NCI-H82 (cell line): ENCODE results near the gene IL20RA.
"Not testable (repeated sequence)": the region's sequence is repeated elsewhere in the genome, so short reads cannot be mapped to it uniquely, and the experiment has no call there.

ENCODE experiments used
- DNase-seq: peaks from one replicate; lab custom pipeline; 2025; lab: John Stamatoyannopoulos, UW

IL20RA gene

DNA sequence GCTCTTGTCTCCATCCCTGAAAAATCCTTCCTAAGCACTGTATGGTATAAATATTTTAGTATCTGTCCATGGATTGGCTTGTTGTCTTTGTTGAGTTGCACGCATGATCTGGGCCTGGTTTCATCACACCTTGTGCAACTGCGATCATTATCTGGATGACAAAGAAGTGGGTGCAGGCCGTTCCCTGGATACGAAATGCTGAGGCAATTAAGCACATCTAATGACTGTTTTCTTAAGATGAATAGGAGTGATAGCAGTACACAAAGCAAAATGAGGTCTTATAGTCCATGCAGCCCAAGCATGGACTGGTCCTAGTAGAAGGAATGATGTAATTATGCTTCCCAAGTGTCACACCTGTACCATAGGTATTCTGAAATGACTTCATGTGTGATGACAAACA is 74.8 kb downstream of the IL20RA start:
- no peak for DNase-seq

DNA sequence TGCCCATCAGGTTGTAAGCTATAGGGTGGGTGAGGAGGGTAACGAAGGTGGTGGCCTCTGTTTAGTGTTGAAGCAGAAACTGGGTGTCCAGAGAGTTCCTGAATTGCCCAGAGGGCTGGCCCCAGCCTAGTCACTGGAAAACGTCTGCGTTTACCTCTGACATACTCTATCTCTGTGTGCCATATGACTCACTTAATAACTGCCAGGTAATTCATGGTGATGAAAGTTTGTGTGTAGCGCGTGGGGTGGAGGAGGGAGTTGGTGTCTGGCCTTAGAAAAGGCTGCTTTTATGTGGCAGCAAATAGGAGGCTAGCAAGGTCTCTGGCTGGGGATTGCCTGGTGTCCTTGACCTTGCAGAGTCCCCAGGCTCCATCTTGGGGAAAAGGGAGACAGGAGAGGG is 75.3 kb downstream of the IL20RA start:
- DNase-seq, result no peak

DNA sequence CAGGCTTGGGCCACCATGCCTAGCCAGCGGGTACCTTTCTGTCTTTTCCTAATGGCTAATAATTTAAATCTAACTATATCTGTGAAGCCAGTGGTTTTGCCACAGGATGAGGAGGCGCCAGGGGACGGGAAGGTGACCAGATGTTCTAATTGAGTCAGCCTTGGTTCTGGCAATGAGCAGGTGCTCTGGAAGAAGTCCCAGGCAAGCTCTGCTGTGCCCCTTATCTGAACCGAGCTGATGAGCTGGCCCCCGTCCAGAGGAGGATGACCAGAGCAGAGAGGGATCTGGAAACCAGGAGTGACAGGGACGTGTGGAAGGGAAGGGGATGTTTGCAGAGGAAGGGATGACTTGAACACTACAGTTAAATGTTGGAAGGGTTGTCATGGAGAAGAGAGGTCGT is 75.9 kb downstream of the IL20RA start:
- DNase-seq, result no peak

DNA sequence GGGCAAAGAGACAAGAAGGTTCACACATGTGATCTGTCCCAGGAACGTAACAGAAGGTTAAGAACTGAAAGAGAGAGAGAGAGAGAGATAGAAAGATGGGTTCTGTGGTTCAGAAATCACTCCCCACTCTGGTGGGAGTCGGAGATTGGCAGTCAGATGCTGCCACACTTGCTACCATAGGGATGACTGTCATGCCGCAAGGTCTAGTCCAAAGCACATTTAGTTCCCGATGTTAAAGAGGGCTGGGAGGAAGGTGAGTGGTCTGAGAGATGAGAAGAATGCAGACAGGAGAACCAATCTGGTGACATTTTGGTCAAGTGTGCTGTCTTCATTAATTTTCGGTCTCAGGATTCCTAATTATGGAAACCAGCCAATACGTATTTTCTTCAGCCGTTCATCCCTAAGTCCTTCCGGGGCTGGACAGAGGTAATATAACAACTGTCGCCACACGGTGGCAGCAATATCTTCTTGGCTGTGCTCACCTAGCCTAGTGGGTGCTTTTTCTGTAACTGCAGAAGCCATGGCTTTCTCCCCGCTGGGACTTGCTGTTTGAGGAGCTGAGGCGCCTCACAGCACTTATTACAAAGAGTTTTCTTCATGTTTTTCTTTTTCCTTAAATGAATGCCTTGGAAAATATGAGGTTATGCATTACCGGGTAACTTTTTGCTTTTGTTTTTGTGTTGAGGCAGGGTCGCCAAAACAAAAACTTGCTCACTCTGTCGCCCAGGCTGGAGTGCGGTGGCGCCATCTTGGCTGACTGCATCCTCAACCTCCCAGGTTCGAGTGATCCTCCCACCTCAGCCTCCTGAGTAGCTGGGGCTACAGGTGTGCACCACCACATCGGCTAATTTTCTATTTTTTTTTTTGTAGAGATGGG is 76.7 kb downstream of the IL20RA start:
- DNase-seq, result peak; percentile 88

DNA sequence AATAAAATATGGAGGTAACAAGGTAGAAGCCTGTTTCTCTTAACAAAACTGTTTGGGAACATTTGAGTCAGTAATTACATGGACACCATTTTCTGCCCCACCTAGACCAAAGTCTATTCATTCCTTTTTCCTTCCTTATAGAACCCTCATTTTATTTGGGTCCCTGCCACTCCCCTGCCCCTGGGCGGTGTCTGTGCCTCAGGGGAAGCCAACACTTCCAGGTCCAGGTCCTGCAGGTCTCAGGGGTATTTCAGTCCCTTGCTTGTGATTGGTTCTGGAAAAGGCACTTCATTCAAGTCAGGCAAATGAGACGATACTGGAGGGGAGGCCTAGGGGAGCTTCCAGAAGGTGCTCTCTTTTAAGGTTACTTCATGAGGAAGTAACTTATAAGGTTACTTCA is 80.4 kb downstream of the IL20RA start:
- DNase-seq, result no peak

DNA sequence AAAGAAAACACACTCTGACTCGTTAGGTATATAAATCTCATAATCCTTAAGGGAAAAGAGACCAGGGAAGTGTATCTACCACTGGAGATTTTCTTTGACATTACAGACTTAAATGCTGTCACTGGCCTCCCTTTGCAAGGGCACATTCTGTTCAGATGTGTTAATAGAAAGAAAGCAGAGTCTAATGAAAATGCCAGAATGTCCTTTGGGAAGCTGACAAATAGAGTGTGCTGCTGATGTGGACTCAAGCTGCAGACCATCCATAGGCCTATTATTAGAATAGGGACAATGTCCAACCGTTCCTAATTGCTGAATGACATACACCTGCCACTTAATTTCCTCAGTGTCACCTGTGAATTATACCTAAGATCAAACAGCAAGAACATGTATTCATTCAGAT is 81.5 kb downstream of the IL20RA start:
- DNase-seq, result no peak

DNA sequence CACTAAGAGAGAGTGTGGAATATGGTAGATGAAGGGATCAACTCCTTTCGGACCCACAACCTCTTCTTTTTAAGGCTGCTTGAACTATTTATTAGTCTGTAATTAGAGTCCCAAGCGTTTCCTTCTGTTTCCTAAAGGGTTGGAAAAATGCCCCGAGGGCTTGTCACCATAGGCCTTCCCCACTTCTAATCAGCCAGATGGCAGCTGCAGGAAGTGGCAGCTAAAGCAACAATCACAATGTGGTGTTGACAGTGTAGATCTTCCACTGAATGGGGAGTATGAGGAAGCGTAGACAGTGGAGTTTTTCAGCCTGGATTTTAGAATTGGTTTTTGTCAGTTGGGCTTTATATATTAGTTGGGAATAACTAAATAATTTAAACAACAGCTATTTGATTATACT is 82.1 kb downstream of the IL20RA start:
- DNase-seq, result peak; percentile 79

DNA sequence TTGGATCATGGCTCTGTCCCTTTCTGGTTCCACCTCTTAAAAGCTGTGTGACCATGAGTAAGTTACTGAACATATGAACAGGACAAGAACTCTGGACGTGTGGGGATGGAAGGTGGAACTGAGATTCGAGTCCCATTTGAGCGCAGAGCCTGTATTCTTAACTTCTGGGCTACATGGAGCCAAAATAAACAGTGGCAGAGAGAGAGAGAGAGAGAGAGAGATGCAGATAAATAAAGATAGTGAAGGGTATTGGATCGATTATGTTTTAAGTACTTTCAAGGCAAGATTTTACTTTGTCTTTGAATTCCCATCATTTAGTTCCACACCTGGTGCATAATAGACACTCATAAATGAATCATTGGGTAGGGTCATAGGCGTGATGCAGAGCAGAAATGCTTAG is 82.9 kb downstream of the IL20RA start:
- DNase-seq, result no peak

DNA sequence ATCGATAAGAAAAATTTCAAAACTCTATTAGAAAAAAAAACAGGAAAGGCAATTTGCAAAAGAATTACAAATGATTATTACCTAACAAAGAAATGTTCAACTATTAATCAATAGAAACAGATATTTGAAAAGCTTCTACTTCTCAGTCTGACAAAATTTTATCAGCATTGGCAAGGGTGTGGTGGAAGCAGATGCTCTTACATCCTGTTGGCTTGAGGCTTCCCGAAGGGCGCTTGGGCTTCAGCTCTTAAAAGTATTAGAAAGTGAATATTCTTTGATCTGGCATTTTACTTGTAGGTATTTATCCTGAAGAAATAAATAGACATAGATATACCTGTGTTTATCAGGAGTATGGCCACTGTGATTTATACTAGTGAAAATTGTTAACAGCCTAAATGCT is 84.0 kb downstream of the IL20RA start:
- DNase-seq, result no peak

DNA sequence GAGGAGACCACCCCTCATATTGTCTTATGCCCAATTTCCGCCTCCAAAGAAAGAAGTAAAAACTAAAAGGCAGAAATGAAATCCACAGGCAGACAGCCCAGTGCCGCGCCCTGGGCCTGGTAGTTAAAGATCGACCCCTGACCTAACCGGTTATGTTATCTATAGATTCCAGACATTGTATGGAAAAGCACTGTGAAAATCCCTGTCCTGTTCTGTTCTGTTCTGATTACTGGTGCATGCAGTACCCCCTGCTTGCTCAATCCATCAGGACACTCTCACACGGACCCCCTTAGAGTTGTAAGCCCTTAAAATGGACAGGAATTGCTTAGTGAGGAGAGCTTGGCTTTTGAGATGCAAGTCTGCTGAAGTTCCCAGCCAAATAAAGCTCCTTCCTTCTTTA is 84.8 kb downstream of the IL20RA start:
- not testable (repeated sequence) for DNase-seq

DNA sequence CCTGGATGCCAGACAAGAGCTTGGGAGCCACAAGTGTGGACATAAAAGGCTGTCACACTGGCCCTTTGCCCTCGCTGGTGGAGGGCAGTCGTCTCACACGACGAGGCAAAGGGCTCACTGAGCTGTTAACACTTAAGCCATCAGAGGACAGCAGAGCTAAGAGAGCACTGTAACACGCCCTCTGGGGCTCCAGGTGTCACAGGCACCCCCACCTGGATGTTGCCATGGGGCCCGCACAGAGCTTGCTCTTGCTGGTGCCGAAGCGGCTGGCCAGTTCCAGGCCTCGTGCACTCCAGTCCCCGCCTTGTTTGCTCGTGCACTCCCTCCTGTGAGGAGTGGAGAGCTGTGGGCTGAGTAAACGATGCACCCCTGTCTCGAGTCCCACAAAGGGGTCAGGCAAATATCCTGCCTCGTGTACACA is 85.3 kb downstream of the IL20RA start:
- peak; percentile 11 for DNase-seq

DNA sequence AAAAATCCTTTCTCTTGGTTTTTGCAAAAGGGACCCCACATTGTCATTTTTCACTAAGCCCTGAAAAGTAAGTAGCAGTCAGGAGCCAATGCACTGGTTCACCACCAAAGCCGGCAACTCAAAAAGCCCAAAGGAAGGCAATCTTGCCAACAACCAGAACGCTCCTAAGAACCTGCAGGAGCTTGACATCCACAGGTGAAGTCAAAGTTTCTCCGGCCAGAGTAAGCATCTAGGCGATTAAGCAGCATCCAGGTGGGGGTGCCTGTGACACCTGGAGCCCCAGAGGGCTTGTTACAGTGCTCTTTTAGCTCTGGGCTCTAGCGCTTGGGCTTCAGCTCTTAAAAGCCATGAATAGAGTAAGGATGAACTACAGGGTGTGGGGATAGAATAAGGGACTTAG is 86.6 kb downstream of the IL20RA start:
- peak; percentile 23 for DNase-seq

DNA sequence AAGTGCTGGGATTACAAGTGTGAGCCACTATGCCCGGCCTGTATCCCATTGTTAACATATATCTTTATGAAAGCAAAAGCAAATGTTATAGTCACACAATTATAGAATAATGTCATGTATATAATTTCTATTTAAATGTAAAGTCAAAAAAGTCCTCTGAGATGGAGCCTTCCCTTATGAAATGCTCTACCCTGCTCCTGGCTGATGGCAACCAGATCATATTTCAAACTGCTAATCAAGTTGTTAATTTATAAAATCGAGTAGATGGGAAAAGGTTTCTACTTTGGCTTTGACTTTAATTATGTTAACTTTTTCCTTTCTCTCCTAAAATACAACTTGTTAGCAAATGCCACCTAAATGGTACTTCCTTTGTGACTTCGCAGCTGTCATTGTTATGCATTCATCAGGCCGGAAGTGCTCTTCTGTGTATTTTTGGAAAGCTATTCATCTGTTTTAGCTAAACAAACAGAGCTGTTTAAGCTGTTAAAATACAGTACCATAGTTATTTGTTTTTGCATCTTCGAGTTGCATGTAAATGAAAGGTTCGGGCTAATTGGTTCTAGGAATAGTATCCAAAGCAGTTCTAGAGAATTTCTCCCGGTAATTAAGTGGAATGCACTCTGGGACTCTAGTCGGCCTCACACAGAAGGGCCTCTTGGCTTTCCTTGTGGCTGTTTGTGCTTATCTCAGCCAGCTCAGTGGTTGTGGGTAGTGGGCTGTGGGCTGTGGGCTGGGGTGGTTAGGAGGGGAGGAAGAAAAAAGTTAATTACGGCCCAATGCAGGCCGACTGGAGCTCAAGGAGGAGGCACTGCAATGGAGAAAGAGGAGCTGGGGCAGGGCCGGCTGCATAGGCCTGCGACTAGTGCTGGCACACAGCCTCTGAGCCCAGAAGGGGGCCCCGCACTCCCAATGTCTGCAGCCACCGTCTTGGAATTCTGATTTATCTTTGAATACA is 87.9 kb downstream of the IL20RA start:
- peak; percentile 42 for DNase-seq

DNA sequence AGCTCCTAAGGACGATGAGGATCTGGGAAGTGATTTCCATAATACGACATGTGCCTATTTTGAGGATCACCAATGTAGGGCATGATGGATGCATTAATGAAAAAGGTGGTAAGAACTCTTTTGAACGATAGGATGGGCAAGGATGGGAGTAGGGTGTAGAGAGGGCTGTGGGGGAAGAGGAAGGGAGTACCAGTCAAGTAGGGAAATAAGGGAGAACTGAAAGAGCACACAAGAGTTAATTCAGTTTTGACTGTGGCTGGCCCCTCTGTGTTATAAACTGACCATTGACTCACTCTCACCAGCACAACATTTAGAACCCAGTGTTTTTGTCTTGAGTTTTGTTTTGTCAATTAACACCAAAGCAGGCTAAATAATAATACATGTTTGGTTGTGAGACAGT is 89.6 kb downstream of the IL20RA start:
- no peak for DNase-seq

DNA sequence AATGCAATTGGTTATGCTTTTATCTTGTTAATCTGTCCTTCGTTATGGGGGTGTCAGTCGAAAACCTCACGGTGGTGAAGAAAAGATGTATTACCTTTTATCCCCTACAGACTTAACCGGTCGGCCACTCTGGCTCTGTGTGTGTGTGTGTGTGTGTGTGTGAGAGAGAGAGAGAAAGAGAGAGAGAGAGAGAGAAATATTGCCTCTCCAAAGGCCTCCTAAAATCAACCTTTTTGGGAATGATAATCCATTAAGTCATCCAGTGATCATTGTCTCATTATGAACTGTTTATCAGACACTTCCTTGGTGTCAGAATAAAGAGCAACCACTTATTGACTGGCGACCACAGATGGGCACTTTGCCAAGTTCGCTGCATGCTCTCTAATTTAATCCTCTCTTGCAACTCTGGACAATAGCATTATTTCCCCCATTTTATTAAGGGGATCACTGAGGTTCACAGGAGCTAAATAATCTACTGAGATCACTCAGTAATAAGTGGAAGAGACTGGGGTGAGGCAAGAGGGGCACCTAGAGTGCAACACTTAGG is 92.0 kb downstream of the IL20RA start:
- DNase-seq, result peak; percentile 85

DNA sequence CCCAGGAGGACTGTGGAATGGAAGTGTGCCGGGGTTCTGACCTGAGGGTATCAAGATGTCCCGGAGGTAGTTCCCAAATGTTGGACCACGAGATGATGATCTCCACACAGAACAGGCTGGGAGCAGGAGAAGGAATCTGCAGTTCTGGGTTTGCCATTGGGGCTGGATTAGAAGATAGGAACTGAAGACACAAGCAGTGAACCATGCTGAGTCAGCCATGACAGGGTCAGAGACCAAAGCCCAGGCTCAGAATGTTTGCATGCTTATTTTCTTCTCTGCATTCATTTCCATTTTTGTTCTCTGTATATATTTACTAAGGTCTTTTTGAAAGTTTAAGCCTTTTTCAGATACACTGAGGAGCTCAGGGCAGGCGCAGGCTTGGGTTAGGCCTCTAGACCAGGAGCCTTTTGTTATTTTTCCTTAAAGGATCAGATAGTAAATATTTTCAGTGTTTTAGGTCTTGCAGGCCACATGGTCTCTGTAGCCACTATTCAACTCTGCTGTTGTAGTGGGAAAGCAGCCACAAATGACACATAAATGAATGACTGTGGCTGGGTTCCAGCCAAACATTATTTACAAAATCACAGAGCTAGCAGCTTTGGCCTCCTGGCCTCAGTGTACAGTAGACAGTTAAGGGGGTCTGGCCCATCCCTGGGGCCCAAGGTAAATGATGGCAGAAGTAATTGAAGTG is 94.2 kb downstream of the IL20RA start:
- DNase-seq, result no peak
